Mesothelial cell of epicardium (in vitro differentiated cells): ENCODE results near the gene REEP1. TPM values are rescaled to one million over a fixed set of nuclear protein-coding genes. Genes with fewer than 3 reads are reported as not detected.

Experiments
- DNase-seq, 2 experiments: peaks; one replicate each; pipeline ENCODE4 v3.0.0; 2021; ENCODE audit warnings: low spot score in 2 of 2; ENCODE audit not compliant: unreplicated experiment in 2 of 2
- H3K27ac Mint-ChIP-seq: 2 replicates; pipeline ENCODE4 v1.8.0; 2021; ENCODE audit warnings: mixed read lengths
- H3K27me3 Mint-ChIP-seq: 2 replicates; pipeline ENCODE4 v1.8.0; 2021; ENCODE audit warnings: low read depth, mixed read lengths
- H3K36me3 Mint-ChIP-seq: 2 replicates; pipeline ENCODE4 v1.8.0; 2021; ENCODE audit warnings: mixed read lengths
- H3K4me1 Mint-ChIP-seq: 2 replicates; pipeline ENCODE4 v1.8.0; 2021; ENCODE audit warnings: mixed read lengths
- H3K4me3 Mint-ChIP-seq: 2 replicates; pipeline ENCODE4 v1.8.0; 2021; ENCODE audit warnings: mild to moderate bottlenecking, moderate library complexity, mixed read lengths
- H3K9me3 Mint-ChIP-seq: 2 replicates; pipeline ENCODE4 v1.8.0; 2021; ENCODE audit warnings: mixed read lengths
- total RNA-seq: library from RNA; stranded (reverse); gene quantifications from 3 replicates; pipeline ENCODE4 v1.2.1, GENCODE V29; 2021
- TF ChIP-seq, protein P1 (sequence below): fragments of 200-600 bp; sonication (generic); IDR thresholded peaks from one replicate; pipeline ENCODE4 v1.5.0; 2021; ENCODE audit warnings: antibody characterized with exemption; ENCODE audit not compliant: unreplicated experiment

Gene REEP1
- total RNA-seq, 1 donor from 2014 or later = 1.9 TPM

DNA sequence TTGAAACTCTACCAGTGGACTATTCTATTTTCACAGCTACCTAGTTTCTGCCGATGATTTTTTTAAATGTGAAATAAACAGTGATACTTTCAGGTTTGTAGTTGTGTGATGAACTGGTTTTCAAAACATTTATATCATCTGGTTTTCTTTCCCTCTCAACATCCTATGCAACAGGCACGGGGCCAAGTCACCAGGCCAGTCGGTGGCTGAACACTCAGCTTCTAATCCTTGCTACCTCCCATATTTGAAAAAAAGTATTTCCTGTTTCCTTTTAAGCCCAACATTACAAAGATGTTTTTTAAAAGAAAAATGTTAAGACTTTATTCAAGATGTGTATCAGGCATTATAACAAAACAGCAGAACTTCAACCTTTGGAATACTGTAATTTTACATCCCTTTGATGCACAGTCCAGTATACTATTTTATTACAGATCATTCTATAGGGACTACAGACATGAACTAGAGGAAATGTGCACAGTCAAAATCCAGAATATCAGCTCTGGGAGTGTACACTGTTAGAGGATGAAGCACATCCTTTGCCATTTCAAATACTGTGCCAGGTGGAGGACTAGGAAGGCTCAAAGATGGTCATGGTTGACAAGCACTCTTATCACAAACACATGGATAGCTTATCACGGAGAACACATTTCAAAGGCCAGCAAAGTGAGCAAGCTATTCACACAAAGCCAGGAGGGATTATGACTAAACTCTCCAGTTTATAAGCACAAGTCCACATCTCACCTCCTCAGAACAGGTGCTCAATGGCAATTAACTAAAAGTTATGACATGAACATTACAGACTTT lies 123.5 kb downstream of the REEP1 start:
- peaks cover 30% of the 10 kb centered on the region for H3K36me3 Mint-ChIP-seq
- peaks cover 12% of the 10 kb centered on the region for H3K4me1 Mint-ChIP-seq
- no peak overlapping the region for H3K4me3 Mint-ChIP-seq
- no peaks in the 10 kb centered on the region for H3K9me3 Mint-ChIP-seq
- TF ChIP-seq, protein P1, sequence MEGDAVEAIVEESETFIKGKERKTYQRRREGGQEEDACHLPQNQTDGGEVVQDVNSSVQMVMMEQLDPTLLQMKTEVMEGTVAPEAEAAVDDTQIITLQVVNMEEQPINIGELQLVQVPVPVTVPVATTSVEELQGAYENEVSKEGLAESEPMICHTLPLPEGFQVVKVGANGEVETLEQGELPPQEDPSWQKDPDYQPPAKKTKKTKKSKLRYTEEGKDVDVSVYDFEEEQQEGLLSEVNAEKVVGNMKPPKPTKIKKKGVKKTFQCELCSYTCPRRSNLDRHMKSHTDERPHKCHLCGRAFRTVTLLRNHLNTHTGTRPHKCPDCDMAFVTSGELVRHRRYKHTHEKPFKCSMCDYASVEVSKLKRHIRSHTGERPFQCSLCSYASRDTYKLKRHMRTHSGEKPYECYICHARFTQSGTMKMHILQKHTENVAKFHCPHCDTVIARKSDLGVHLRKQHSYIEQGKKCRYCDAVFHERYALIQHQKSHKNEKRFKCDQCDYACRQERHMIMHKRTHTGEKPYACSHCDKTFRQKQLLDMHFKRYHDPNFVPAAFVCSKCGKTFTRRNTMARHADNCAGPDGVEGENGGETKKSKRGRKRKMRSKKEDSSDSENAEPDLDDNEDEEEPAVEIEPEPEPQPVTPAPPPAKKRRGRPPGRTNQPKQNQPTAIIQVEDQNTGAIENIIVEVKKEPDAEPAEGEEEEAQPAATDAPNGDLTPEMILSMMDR = no peak
- no peaks in the 10 kb centered on the region for H3K27me3 Mint-ChIP-seq
- H3K27ac Mint-ChIP-seq = peak overlapping the region; percentile 82
- DNase-seq = no peak

DNA sequence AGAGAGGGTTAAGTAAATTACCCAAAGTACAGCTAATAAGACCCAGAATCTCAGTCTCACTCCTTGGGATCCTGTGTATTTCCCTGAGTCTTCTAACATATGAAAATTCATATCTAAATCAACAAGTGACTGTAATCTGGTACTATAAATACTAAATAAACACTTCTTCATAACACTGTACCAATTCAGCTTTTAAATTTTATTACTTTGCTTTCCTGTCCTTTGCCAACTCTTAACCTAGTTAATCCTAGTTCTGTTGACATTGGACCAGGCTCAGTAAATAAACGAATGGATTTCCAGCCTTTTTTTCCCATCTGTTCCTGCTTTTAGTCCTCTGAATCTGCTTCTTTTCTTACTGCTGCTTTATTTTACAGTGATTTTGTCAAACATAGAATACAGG lies 124.4 kb downstream of the REEP1 start:
- Mint-ChIP-seq H3K4me1 (peaks cover 12% of the 10 kb centered on the region), H3K27me3 (no peaks in the 10 kb centered on the region), H3K36me3 (peaks cover 36% of the 10 kb centered on the region), H3K4me3 (no peak overlapping the region), H3K9me3 (no peaks in the 10 kb centered on the region), H3K27ac (no peak overlapping the region)
- TF ChIP-seq, protein P1 = no peak
- DNase-seq = no peak

DNA sequence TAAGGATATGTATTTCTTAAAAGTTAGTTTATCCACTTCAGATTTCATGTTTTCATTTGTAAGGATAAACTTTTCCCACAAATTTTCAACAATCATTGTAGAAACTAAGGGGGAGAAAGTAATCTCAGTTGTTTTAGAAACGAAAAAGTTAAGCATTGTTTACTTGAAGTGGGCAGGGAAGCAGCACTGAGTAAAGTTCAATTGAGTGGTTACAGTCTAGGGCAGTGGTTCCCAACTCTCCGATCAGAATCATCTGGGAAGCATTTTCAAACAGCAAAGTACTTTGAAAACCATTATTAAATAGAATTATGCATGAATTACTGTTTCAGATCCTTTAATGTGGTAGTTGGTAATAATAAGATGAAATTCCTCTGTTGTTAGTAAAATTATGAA lies 125.6 kb downstream of the REEP1 start:
- H3K4me1 Mint-ChIP-seq = peaks cover 12% of the 10 kb centered on the region
- no peaks in the 10 kb centered on the region for H3K27me3 Mint-ChIP-seq
- TF ChIP-seq, protein P1 = no peak
- no peak overlapping the region for H3K4me3 Mint-ChIP-seq
- H3K9me3 Mint-ChIP-seq = no peaks in the 10 kb centered on the region
- no peak overlapping the region for H3K27ac Mint-ChIP-seq
- peaks cover 40% of the 10 kb centered on the region for H3K36me3 Mint-ChIP-seq
- DNase-seq = no peak

DNA sequence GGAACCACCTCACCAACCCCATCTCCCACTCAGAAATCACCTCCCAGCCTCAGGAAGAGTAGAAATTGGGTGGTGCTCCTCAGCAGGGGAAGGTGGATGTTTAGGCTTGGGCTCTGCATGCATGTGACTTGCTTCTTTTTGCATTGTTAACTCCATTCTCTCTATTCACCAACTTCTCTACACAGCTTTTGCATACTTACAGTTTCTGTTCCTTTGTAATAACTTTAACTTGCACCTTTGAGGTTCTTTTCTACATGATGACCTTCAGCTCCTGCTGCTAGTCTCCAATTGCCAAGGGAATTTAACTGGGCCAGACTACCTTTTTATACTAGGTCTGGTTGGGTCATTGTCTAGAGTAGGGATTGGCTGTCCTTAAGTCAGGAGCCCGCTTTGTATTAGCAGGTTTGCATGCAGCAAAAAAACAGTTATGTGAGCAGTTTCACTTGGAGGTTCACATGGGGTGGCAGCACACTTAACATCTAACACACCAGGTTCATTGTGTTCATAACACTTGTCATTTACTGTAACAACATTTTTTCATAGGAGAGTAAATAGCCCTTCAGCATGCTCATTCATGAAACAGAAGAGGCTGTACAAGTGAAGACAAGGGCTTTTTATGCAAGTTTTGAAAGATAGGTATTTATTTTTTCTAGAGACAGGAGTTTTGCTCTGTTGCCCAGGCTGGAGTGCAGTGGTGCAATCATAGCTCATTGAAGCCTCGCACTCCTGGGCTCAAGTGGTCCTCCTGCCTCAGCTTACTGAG lies 126.2 kb downstream of the REEP1 start:
- Mint-ChIP-seq H3K9me3 (no peaks in the 10 kb centered on the region), H3K27me3 (no peaks in the 10 kb centered on the region), H3K4me1 (peaks cover 12% of the 10 kb centered on the region), H3K27ac (no peak overlapping the region), H3K4me3 (no peak overlapping the region), H3K36me3 (peaks cover 44% of the 10 kb centered on the region)
- DNase-seq = no peak
- TF ChIP-seq, protein P1 = no peak

DNA sequence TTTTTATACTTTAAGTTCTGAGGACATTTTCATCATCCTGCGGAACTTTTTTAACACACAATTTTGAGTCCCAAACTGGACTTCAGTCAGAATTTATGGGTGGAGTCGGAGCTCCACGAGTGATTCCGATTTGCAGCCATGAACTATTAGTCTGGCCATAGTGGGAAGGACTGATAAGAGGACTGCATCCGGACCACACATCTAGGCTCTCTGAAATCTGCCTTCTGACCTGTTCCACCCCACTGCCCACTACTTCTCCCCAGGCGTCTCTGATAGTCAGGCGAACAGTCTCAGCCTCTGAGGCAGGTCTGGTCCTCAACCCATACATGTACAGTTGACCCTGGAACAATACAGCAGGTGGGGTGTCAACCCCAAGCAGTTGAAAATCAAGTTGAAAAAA lies 133.0 kb downstream of the REEP1 start:
- no peak for DNase-seq
- Mint-ChIP-seq H3K27me3 (no peaks in the 10 kb centered on the region), H3K9me3 (no peaks in the 10 kb centered on the region)

More for the DNA sequence above, 133.0 kb downstream of the REEP1 start:
- Mint-ChIP-seq H3K4me3 (no peak overlapping the region), H3K27ac (no peak overlapping the region), H3K36me3 (peaks cover 17% of the 10 kb centered on the region), H3K4me1 (peaks cover 17% of the 10 kb centered on the region)
- TF ChIP-seq, protein P1 = no peak
